ENCODE results near the gene SLC22A7.

DNA sequence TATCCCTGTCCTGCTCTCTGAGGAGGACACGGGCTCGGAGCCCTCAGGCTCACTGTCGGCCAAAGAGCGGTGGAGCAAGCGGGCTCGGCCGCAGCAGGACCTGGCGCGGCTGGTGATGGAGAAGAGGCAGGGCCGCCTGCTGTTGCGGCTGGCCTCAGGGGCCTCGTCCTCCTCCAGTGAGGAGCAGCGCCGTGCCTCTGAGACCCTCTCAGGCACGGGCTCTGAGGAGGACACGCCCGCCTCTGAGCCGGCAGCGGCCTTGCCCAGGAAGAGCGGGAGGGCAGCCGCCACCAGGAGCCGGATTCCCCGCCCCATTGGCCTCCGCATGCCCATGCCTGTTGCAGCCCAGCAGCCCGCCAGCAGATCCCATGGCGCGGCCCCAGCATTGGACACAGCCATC lies 14.2 kb upstream of the SLC22A7 start:
- TF ChIP-seq EP300 (IDR thresholded peaks at IDR 0.05), result no peak
- TF ChIP-seq, protein P1, sequence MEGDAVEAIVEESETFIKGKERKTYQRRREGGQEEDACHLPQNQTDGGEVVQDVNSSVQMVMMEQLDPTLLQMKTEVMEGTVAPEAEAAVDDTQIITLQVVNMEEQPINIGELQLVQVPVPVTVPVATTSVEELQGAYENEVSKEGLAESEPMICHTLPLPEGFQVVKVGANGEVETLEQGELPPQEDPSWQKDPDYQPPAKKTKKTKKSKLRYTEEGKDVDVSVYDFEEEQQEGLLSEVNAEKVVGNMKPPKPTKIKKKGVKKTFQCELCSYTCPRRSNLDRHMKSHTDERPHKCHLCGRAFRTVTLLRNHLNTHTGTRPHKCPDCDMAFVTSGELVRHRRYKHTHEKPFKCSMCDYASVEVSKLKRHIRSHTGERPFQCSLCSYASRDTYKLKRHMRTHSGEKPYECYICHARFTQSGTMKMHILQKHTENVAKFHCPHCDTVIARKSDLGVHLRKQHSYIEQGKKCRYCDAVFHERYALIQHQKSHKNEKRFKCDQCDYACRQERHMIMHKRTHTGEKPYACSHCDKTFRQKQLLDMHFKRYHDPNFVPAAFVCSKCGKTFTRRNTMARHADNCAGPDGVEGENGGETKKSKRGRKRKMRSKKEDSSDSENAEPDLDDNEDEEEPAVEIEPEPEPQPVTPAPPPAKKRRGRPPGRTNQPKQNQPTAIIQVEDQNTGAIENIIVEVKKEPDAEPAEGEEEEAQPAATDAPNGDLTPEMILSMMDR (IDR thresholded peaks at IDR 0.05), result no peak
- TF ChIP-seq POLR2A (IDR thresholded peaks at IDR 0.05), result no peak
- TF ChIP-seq POLR2AphosphoS5 (IDR thresholded peaks at IDR 0.05), result no peak

Data from sigmoid colon (tissue), 4 donors.